Measurements from ENCODE around the gene SULT4A1.
"Not testable (repeated sequence)": the region's sequence is repeated elsewhere in the genome, so short reads cannot be mapped to it uniquely, and the experiment has no call there.

SULT4A1 gene

GRCh38 chr22:43862074-43862881 lies at the start of gene SULT4A1:
SULT4A1 (minus strand) TSS chr22:43862513; CDS start chr22:43862382, 131 bp downstream.
- Histone ChIP-seq H3K9ac (ENCODE audit: insufficient read length) (no peak within 1 kb of the TSS), H3K36me3 (ENCODE audit: insufficient read depth, low read length) (no peaks in the 10 kb centered on the region), H3K27ac (no peak within 1 kb of the TSS), H3K9me3 (ENCODE audit: low read depth, low read length) (no peaks in the 10 kb centered on the region), H3K4me3 (no peak within 1 kb of the TSS)
- DNase-seq (ENCODE audit: low read depth, low spot score), result no peak
- TF ChIP-seq POLR2AphosphoS5 (IDR thresholded peaks at IDR 0.05; ENCODE audit: borderline replicate concordance, low read depth, low read length) (no peak), FOXP2 (optimal IDR thresholded peaks at IDR 0.05; ENCODE audit: control extremely low read depth, extremely low read length, insufficient read depth) (no peak), EZH2 (IDR thresholded peaks at IDR 0.05) (no peak)

GRCh38 chr22:43911351-43911750 lies 49.0 kb upstream of the SULT4A1 start:
- Histone ChIP-seq H3K27ac (no peak overlapping the region), H3K9ac (ENCODE audit: insufficient read length) (no peak overlapping the region), H3K4me3 (no peak overlapping the region), H3K36me3 (ENCODE audit: insufficient read depth, low read length) (no peaks in the 10 kb centered on the region), H3K9me3 (ENCODE audit: low read depth, low read length) (no peaks in the 10 kb centered on the region)
- TF ChIP-seq FOXP2 (optimal IDR thresholded peaks at IDR 0.05; ENCODE audit: control extremely low read depth, extremely low read length, insufficient read depth) (no peak), POLR2AphosphoS5 (IDR thresholded peaks at IDR 0.05; ENCODE audit: borderline replicate concordance, low read depth, low read length) (no peak), EZH2 (IDR thresholded peaks at IDR 0.05) (no peak)
- DNase-seq (ENCODE audit: low read depth, low spot score), result no peak

GRCh38 chr22:43910178-43910695 lies 47.9 kb upstream of the SULT4A1 start:
- no peaks in the 10 kb centered on the region for H3K36me3 ChIP-seq (ENCODE audit: insufficient read depth, low read length)
- no peak overlapping the region for H3K9ac ChIP-seq (ENCODE audit: insufficient read length)
- no peak overlapping the region for H3K4me3 ChIP-seq
- DNase-seq (ENCODE audit: low read depth, low spot score), result no peak
- TF ChIP-seq FOXP2 (optimal IDR thresholded peaks at IDR 0.05; ENCODE audit: control extremely low read depth, extremely low read length, insufficient read depth), result no peak
- no peak for TF ChIP-seq EZH2 (IDR thresholded peaks at IDR 0.05)
- no peak for TF ChIP-seq POLR2AphosphoS5 (IDR thresholded peaks at IDR 0.05; ENCODE audit: borderline replicate concordance, low read depth, low read length)
- H3K27ac ChIP-seq, result no peak overlapping the region
- H3K9me3 ChIP-seq (ENCODE audit: low read depth, low read length), result no peaks in the 10 kb centered on the region

GRCh38 chr22:43909708-43910107 lies 47.4 kb upstream of the SULT4A1 start:
- H3K9ac ChIP-seq (ENCODE audit: insufficient read length), result no peak overlapping the region
- no peak for DNase-seq (ENCODE audit: low read depth, low spot score)
- H3K36me3 ChIP-seq (ENCODE audit: insufficient read depth, low read length), result no peaks in the 10 kb centered on the region
- TF ChIP-seq EZH2 (IDR thresholded peaks at IDR 0.05) (no peak), FOXP2 (optimal IDR thresholded peaks at IDR 0.05; ENCODE audit: control extremely low read depth, extremely low read length, insufficient read depth) (no peak), POLR2AphosphoS5 (IDR thresholded peaks at IDR 0.05; ENCODE audit: borderline replicate concordance, low read depth, low read length) (no peak)
- no peaks in the 10 kb centered on the region for H3K9me3 ChIP-seq (ENCODE audit: low read depth, low read length)
- H3K4me3 ChIP-seq, result no peak overlapping the region
- H3K27ac ChIP-seq, result no peak overlapping the region

GRCh38 chr22:43905681-43906080 lies 43.4 kb upstream of the SULT4A1 start:
- H3K27ac ChIP-seq, result no peak overlapping the region
- H3K4me3 ChIP-seq, result no peak overlapping the region
- no peaks in the 10 kb centered on the region for H3K9me3 ChIP-seq (ENCODE audit: low read depth, low read length)
- no peaks in the 10 kb centered on the region for H3K36me3 ChIP-seq (ENCODE audit: insufficient read depth, low read length)
- TF ChIP-seq EZH2 (IDR thresholded peaks at IDR 0.05), result no peak
- TF ChIP-seq FOXP2 (optimal IDR thresholded peaks at IDR 0.05; ENCODE audit: control extremely low read depth, extremely low read length, insufficient read depth), result no peak
- H3K9ac ChIP-seq (ENCODE audit: insufficient read length), result no peak overlapping the region
- no peak for DNase-seq (ENCODE audit: low read depth, low spot score)

- DNase-seq (ENCODE audit: low read depth, low spot score); H3K4me3 ChIP-seq; H3K36me3 ChIP-seq (ENCODE audit: insufficient read depth, low read length); H3K27ac ChIP-seq; H3K9ac ChIP-seq (ENCODE audit: insufficient read length); H3K9me3 ChIP-seq (ENCODE audit: low read depth, low read length): not testable (repeated sequence)
Observed at GRCh38 chr22:43904412-43904811, 42.1 kb upstream of the SULT4A1 start.

GRCh38 chr22:43903033-43903432 lies 40.7 kb upstream of the SULT4A1 start:
- not testable (repeated sequence) for H3K36me3 ChIP-seq (ENCODE audit: insufficient read depth, low read length); DNase-seq (ENCODE audit: low read depth, low spot score); H3K4me3 ChIP-seq; H3K9ac ChIP-seq (ENCODE audit: insufficient read length); H3K9me3 ChIP-seq (ENCODE audit: low read depth, low read length); H3K27ac ChIP-seq

- TF ChIP-seq FOXP2 (optimal IDR thresholded peaks at IDR 0.05; ENCODE audit: control extremely low read depth, extremely low read length, insufficient read depth), result no peak
- TF ChIP-seq EZH2 (IDR thresholded peaks at IDR 0.05), result no peak
- TF ChIP-seq POLR2AphosphoS5 (IDR thresholded peaks at IDR 0.05; ENCODE audit: borderline replicate concordance, low read depth, low read length), result no peak
- no peaks in the 10 kb centered on the region for H3K9me3 ChIP-seq (ENCODE audit: low read depth, low read length)
- H3K27ac ChIP-seq, result no peak overlapping the region
- H3K4me3 ChIP-seq, result no peak overlapping the region
- H3K9ac ChIP-seq (ENCODE audit: insufficient read length), result no peak overlapping the region
- DNase-seq (ENCODE audit: low read depth, low spot score), result no peak
- H3K36me3 ChIP-seq (ENCODE audit: insufficient read depth, low read length), result no peaks in the 10 kb centered on the region
Observed at GRCh38 chr22:43901976-43902643, 39.8 kb upstream of the SULT4A1 start.

GRCh38 chr22:43900206-43900605 lies 37.9 kb upstream of the SULT4A1 start:
- Histone ChIP-seq H3K9me3 (ENCODE audit: low read depth, low read length) (no peaks in the 10 kb centered on the region), H3K9ac (ENCODE audit: insufficient read length) (no peak overlapping the region), H3K27ac (no peak overlapping the region), H3K4me3 (no peak overlapping the region), H3K36me3 (ENCODE audit: insufficient read depth, low read length) (no peaks in the 10 kb centered on the region)
- TF ChIP-seq EZH2 (IDR thresholded peaks at IDR 0.05) (no peak), FOXP2 (optimal IDR thresholded peaks at IDR 0.05; ENCODE audit: control extremely low read depth, extremely low read length, insufficient read depth) (no peak), POLR2AphosphoS5 (IDR thresholded peaks at IDR 0.05; ENCODE audit: borderline replicate concordance, low read depth, low read length) (no peak)
- no peak for DNase-seq (ENCODE audit: low read depth, low spot score)

Measured in SK-N-MC (cell line).